Erythroblast (primary cell): ENCODE data around the gene CACNA1C.

Experiments used
- GATA1 ChIP-seq: IDR thresholded peaks from 2 replicates; pipeline ENCODE4 v1.6.1; 2011; ENCODE audit warnings: low read depth, mild to moderate bottlenecking, control low read depth, low read length, moderate library complexity
- POLR2A ChIP-seq: IDR thresholded peaks from 2 replicates; pipeline ENCODE4 v1.6.1; 2011; ENCODE audit warnings: mild to moderate bottlenecking, low read length

DNA sequence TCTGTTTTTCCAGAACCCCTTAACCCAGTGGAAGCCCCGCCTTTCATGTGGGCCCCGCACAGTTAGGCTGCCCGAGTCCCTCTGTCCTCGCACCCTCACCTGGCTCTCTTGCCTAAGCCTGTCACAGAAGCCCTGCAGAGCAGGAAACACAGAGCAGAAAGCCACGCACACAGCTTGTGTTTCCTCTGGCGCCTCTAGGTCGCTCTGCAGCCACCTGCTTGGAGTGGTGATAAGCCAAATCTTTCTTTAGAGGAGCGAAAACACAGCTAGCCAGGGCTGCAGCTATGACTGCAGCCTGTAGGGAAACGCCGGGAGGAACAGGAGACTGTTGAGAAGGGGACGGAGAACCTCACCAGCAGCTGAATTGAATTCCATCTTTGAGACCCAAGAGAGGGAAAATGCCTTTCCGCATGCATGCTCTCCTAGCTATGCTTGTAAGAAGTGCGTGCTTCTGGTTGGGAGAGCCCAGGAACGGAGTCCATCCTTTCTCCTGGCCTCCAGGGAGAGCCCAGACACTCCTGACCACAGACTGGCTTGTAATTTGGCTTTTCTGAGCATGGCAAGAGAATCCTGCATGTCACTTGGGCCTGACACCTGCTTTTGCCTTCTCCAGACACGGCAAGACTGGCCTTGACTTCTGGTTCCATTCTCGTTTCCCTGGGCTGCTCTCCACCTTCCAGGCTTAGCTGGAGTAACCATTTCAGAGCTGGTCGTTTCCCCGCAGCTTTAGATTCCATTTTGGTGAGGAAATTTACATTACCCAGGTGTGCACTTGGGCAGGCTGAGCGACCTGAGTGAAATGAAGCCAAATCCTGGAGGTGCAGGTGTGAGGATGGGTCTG is 301.6 kb downstream of the CACNA1C start:
- TF ChIP-seq POLR2A (no peak), GATA1 (no peak)
